ENCODE results near the gene ADORA3.

The ADORA3 gene

GRCh38 chr1:111474106-111474505 lies 29.3 kb downstream of the ADORA3 start:
- DNase-seq, result no peak

GRCh38 chr1:111471538-111471937 lies 31.9 kb downstream of the ADORA3 start:
- no peak for DNase-seq

- DNase-seq, result peak; percentile 89
Measured at GRCh38 chr1:111471012-111471411, 32.4 kb downstream of the ADORA3 start.

GRCh38 chr1:111470596-111470995 lies 32.8 kb downstream of the ADORA3 start:
- no peak for DNase-seq

- DNase-seq, result no peak
Measured at GRCh38 chr1:111469539-111469938, 33.9 kb downstream of the ADORA3 start.

GRCh38 chr1:111468717-111469100 lies 34.7 kb downstream of the ADORA3 start:
- no peak for DNase-seq

- no peak for DNase-seq
Measured at GRCh38 chr1:111467865-111468716, 35.3 kb downstream of the ADORA3 start.

- no peak for DNase-seq
Measured at GRCh38 chr1:111466480-111466879, 37.0 kb downstream of the ADORA3 start.

- no peak for DNase-seq
Measured at GRCh38 chr1:111465754-111466153, 37.7 kb downstream of the ADORA3 start.

- no peak for DNase-seq
Measured at GRCh38 chr1:111463029-111463683, 40.3 kb downstream of the ADORA3 start.

GRCh38 chr1:111462370-111463028 lies 40.9 kb downstream of the ADORA3 start:
- no peak for DNase-seq

- no peak for DNase-seq
Measured at GRCh38 chr1:111461765-111462164, 41.7 kb downstream of the ADORA3 start.

- no peak for DNase-seq
Measured at GRCh38 chr1:111455642-111456031, 47.8 kb downstream of the ADORA3 start.

- no peak for DNase-seq
Measured at GRCh38 chr1:111454859-111455641, 48.4 kb downstream of the ADORA3 start.

- no peak for DNase-seq
Measured at GRCh38 chr1:111453706-111454105, 49.7 kb downstream of the ADORA3 start.

GRCh38 chr1:111452581-111452980 lies 50.9 kb downstream of the ADORA3 start:
- DNase-seq, result no peak

GRCh38 chr1:111450185-111450584 lies 53.2 kb downstream of the ADORA3 start:
- DNase-seq, result no peak

GRCh38 chr1:111449703-111450017 lies 53.8 kb downstream of the ADORA3 start:
- no peak for DNase-seq

All from GDM1 (cell line).